Measurements from ENCODE around the gene SLX4.
A peak's percentile ranks its signal among the peaks of the same experiment; 100 is the strongest.

Gene SLX4

DNA sequence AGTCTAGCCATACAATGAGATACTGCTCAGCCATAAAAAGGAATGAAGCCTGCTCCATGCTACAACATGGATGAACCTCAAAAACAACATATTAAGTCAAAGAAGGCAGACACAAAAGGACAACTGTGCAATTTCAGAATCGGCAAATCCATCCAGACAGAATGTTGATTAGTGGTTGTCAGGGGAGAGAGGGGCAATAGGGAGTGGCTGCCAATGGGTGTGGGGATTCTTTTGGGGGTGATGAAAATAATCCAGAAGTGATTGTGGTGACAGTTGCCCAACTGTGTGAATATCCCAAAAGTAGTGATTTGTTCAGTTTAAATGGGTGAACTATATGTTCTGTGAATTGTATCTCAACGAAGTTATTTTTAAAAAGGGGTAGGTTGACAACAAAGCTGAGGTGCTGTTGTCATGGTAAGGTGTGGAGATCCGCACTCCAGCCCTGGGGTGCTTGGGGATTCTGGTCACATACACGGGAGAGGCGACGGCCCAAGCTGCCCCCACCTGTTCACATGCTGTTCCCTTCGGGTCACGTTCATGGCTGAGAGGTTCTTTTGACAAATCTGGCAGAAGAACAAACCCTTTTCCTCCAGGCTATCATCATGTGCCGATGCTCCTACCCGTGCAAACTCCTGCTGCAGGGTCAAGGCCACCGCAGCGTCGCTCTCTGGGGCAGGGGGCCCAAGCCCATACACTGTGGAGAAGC, 9.6 kb downstream of the SLX4 start:
- DNase-seq = no peak

DNA sequence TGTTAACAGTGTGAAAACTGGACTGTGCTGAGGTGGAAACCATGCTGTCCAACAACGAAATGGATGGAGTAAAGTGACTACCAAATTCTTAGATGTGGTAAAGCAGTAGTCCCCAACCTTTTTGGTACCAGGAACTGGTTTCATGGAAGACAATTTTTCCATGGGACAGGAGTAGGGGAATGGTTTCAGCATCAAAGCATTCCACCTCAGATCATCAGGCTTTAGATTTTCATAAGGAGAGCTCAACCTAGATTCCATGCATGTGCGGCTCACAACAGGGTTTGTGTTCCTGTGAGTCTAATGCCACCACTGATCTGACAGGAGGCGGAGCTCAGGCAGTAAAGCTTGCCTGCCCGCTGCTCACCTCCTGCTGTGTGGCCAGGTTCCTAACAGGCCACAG, 11.5 kb downstream of the SLX4 start:
- DNase-seq = no peak

DNA sequence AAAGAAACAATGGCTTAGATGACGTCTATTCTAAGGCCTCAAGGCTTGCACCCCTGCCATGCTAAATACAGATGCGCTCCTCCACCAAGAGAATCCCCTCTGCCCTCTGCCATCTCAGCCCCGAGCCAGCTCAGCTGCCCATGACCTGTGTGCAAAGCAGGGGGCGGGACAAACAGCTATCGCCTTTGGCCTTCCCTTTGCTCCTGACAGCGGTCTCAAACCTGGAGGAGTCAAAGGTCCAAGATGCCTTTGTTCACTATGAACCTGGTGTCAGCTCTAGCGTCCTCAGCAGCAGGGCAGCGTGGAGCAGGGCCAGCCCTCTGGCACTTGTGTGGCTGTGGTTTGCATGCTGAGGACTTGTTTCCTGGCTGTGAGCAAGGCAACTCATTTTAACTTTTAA, 12.3 kb downstream of the SLX4 start:
- no peak for DNase-seq

DNA sequence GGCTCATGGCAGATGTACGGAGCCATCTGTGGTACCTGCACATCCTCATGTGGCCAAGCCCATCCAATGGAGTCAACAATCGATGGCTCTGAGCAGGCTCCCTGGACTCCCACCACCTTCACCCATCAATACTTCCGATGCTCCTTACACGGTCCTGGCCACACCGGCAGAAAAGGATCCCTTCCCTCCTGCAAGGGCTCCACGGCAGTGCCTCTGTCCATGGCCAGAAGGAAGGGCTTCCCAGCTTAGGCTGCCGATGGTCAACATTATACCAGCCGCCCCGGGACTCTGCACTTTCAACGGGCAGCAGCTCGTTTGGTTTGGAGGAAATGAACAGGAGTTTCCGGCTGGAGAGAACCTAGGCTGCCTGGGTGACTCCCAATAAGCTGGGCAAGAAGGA, 13.2 kb downstream of the SLX4 start:
- DNase-seq = no peak

DNA sequence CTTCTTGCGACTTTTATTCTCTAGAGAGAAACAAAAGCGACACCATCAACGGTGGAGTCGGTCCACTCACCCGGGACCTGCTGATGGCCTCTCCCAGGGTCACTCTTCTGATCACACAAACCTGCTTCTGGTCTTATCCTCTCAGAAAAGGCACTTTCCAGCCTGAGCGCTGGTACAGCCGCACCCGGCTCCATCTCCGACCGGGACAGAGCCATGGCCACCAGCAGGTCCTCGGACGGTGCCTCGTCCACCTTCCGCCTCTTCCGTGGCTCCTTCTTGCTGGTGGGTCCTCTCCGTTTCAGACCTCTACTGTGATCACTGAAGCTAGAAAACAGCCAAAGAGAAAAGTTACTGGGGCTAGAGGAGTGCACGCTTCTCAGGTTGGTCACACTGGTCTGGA, 13.7 kb downstream of the SLX4 start:
- DNase-seq = no peak

DNA sequence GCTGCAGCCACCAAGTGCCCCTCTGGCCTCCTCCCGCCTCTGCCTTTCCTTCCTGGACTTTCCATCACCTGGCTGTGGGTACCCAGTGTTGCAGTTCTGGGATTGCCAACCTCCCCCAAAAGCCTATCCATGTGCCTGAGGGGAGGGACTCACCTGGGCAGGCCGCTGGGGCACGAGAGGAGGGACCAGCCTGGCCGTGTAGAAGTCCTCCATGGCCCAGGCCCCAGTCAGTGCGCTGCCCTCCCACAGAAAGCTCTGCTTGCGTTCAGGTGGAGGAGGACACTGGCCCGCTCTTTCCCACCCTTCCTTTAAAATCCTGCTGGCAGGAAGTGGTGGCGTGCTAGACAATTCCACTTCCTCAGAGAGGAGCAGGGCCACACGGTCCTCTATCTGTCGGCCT, 14.2 kb downstream of the SLX4 start:
- DNase-seq = no peak

DNA sequence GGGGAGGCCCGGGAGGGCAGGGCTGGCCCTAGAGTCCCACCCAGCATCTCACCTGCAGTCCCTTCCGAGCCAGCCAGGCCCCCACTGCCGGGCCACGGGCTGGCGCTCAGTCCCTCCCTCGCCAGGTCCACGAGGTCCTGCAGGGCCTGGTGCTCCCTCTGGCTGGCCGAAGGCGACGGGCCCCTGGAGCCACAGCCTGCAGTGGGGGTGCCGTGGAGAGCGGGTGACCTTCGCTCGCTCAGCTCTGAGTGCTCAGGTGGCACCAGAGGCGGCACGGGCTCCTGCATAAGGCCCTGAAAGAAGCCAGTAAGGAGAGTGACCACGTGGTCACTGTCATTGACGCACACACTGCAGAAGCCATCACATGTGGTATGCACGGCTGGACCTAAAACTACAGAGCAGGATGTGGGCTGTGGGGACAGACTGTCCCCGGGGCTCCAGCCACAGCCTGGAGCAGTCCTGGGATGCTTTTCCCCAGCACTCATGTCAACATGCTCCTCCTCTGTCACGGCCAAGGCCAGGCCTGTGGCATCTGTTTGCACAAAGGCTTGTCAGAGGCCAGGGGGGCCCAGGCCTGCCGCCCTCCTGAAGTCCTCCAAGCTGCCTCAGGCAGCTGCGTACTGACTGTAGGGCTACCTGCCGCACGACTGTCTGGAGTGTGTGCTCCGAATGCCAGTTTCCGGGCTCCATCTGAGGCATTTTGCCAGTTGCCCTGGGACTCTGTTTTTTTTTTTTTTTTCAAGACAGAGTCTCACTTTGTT, 15.1 kb downstream of the SLX4 start:
- DNase-seq = no peak

DNA sequence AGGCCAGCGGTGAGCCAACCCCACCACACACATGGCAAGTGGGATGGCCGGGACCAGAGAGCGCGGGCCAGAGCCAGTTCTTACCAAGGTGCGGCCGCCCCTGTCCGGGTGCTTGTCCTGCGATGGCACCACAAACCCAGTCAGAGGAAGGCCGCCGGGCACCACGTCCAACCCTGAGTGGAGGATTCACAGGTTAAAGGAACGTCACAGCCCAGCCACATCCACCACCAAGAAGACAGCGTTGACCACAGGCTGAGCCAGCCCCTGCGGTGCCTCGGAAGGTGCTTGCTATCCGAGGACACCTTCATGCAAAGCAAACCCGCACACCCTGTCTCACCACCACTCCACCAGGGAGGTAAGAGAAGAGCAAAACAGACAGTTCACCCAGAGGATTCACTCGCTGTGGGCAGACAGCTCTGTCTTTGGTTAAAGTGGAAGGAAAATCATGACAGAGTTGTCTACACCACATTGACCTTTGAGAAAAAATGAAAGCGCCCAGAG, 15.8 kb downstream of the SLX4 start:
- DNase-seq = no peak

DNA sequence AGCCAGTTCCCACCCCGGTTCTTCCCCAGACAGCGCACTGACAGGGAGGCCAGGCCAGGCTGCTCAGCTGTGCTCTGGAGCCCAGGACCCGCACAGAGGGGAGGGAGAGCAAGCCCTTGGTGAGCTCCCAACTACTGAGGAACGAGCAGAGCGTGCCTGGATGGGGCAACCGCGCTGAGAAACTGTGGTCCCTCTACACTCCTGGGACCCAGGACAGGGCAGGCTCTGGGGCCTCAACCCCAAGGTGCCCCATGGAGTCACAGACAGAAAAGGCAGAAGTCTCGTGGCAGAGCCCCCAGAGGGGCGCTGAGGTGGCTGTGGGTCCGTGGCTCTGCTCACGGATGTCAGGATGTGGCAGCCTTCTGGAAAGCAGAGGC, 16.3 kb downstream of the SLX4 start:
- no peak for DNase-seq

DNA sequence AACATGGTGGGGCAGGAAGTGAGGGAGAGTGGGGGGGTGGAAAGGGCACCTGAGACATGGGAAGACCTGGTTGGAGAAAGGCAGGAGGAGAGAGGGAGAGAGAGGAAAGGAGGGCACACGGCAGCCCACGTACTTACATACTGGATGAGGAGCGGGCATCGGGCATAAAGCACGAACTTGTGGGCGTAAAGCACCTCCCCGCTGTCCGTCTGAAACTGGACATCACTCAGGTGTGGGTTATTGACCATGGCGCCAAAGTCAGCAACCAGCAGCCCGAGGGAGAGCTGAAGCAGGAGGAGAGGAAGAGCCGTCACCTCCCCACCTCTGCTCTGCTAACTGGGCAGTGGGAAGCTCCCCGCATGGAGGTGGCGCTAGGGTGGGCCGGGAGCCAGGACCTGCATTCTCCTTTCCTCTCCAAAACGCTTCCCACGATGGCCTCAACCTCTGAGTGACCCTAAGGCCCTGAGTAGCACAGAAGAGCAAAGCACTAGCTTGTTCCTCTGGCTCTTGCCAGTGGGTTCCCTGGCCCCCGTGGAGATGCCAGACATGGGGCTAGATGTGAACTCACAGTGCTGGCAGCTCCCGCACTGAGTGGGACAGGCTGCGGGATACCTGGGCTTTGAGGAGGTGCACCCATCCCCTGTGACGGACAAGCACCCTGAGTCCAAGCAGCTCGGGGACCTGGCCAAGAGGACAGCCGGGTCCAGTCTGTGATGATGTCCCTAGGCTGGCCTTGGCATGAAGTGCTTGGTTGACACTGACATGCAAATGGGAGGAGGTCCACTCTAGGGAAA, 16.9 kb downstream of the SLX4 start:
- DNase-seq = no peak

DNA sequence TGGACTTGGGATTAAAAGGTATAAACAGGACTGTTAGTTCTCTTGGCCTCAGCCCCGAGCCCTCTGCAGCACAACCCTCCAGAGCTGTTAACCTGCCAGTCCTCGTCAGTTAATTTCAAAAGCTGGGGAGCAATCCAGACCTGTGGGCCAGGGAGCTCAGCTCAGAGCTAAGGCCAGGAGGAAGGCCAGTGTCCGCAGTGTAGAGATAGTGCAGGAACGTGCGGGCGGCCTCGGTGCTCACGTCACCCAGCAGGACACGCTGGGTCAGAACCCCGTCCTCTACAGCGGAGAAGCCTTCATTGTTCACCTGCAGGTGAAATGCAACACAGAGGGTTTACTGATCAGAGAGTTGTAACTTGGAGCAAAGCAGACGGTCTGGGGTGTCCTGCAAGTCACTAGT, 18.8 kb downstream of the SLX4 start:
- no peak for DNase-seq

DNA sequence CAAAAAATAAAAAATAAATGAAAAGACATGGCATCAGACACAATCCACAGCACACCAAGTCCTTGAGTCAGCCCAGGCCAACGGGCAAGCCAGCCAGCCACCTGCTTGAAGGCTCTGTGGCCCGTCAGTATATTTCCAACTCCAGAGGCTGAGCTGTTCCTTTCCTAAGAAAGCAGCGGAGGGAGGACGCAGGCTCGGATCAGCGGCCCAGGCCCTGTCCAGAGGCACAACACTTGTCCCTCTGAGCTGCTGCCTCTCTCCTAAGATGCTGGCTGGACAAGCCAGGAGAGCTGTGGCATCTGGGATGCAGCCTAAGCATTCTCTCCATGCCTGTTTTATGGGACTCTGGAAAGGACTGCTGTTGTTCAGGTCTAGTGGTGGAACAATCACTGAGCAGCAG, 19.4 kb downstream of the SLX4 start:
- DNase-seq = no peak

DNA sequence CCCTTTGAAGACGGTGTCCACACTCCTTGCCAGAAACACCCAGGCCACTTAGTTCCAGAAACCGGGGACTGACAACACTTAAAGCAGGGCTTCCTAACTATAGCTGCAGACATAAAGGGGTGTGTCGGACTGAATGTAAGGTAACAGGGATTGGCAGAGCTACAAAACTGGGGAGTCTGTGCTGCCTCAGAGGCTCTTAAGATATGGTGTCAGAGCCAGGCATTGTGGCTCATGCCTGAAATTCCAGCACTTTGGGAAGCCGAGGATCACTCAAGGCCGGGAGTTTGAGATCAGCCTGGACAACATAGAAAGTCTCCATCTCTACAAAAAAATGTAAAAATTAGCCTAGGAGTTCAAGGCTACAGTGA, 20.0 kb downstream of the SLX4 start:
- no peak for DNase-seq

DNA sequence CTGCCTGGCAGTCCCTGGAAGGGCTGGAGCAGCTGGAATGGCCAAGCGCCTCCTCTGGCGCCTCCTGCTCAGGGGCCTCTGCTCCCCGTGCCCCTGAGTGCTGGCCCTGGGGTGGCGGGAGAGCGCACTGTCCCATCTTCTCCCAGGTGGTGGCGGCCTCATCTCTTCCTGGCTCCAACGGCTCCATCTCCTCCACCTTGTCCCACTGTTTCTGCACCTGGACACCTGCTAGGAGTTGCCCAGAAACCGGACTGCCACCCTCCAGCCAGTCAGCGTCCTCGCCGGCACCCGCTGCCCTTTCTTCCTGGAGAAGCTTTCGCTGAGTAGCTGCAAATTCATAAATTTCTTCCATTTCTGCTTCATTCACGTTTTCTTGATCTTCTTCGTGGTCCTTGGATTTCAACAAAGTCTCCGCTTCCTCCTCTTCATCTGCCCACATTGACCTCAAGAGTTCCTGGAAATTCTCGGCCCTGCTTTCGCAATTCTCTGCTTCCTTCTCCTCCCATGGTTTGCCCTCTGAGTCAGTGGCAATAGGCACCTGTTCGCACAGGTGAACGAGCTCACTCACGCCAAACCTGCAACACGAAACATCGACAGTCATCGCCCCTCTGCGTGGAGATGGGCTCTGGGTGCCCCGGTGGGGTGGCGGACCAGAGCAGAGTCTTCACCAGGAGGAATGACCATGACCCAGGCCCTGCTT, 20.5 kb downstream of the SLX4 start:
- DNase-seq = no peak

DNA sequence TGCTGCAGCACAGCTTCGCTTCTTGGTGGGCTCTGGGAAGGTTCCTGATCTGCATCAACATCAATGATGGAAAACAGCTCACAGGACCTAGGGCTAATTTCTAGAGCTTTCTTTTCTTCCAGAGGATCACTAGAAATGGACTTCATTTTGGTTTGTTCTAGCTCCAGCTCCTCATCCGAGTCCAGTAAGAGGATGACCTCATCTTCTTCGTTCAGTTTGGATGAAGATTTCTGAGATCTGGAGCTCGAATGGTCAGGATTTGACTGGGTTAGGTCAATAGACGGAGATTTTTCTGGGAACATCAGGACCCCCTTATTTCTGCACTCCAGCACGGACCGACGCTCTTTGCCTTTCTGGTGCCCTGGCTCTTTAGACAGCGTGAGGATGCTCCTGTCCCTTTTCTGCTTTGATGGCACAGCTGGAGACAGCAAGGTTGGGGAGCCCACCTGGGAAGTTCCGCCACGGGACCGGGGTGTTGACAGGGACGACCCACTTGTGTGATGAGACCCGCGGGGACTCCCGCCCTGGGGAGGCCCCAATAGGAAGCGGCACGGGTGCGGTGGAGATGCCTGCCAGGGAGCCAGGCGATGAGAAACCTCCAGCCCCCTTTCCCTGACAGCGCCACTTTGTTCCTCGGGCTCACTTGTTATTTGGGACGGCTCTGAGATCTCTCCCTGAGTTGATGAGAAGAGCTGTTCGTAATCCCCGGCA, 21.3 kb downstream of the SLX4 start:
- DNase-seq = no peak

DNA sequence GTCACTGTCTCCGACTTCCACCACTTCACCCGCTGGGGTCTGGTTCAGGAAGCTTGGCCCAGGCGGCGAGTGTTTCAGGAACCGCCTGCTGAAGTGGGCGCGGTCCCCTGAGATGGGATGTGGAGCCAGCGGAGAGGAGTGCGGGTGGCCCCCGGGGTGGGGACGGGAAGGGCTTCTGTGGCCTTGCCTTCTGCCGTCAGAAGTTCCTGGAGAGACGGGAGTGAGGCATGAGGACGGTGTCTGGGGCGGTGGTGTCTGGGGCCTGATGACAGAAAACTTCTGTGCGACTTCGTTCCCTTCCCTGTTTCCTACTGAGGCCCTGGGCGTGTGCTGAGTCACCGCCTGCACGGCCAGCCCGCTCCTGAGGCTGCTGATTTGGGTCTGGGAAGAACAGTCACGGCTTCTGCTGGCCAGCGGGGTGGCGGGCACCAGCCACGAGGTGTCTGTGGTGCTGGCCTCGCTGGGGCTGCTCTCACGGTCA, 21.9 kb downstream of the SLX4 start:
- DNase-seq = no peak

DNA sequence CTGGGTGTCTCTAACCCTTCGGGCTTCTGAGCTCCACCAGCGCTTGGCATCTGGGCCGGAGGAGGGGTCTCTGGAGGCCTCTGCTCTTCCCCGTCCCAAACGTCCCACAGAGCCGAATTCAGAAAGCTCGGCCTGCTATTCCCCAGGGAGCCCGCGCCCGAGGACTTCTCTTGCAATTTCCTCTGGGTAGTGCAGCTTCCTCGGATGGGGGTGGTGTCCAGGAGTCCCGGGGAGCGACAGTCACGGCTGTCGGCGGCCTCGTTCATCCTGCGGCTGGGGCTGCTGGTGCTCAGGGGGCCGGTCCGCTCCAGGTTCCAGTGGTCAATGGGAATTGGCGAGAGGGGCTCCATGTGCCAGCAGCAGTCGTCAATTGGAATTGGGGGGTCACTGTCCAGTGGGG, 22.4 kb downstream of the SLX4 start:
- DNase-seq = no peak

DNA sequence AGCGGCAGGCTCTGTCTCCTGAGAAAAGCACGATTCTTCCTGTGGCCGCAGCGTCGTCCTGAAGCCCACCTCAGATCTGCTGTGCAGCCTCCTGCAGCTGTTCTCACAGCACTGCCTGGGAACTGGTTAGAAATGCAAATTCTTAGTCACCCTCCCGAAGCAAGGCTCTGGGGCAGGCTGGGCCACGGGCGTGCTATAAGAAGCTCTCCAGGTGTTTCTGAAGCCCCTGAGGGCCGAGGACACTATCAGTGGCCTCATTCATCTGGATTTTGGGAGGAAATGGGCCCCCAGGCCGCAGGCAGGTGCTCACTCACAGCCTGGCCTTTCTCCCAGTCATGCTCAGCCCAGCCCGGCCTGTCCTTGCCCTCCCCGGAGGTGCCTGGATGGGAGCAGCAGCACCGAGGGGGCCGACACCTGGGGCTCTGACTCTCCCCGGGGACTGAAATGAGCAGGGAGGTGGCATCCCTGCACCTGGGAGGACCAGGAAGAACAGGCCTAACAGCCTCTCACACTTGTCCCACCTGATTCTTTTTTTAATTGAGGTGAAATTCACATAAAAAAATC, 23.8 kb downstream of the SLX4 start:
- DNase-seq = no peak

DNA sequence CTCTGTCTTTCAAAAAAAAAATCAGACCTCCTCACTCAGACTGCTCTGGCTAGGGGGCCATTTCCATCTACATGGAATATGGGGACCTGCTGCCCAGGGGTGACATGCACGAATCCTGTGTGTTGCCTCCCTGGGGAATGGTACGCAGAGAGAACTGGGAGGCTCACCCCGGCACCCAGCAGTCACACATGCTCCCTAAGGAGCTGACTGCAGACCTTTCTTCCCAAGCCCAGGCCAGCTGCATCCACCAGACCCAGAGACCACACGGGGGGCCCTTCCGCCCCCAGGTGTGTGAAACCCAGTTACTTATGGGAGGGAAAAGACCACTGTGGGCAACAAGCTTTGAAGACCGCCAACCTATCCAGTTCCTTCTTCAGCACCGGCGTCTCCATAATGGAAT, 27.0 kb downstream of the SLX4 start:
- no peak for DNase-seq

DNA sequence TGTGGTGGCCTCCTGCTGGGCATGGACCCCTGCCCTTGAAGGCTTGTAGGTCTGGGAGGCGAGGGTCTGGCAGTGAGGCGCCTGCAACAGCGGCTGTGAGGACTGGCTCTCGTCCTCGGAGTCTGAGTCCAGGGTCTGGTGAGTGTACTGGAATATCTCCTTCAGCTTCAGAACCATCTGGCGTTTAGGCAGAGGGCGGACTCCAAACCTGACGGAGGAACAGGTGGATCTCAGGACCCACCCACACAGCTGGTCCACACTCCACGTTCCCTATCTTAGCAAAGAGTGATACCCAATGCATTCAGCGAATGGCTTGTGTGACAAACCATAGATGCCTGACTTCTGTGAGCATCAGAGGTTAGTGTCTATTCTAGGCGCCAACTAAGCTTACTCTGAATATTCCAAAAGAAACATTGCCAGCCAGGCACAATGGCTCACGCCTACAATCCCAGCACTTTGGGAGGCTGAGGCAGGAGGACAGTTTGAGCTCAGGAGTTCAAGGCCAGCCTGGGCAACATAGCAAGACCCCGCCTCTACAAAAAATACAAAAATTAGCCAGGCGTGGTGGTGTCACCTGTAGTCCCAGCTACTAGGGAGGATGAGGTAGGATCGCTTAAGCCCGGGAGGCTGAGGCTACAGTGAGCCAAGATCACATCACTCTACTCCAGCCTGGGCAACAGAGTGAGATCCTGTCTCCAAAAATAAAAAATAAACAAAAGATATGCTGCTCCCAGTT, 27.9 kb downstream of the SLX4 start:
- DNase-seq = peak in 5 of 56 donors; percentile 7 to 25 (median 20)
